Measurements from ENCODE around the gene DYSF. TPM values are rescaled to one million over a fixed set of nuclear protein-coding genes. Genes with fewer than 3 reads are reported as not detected.

The DYSF gene
- total RNA-seq, 1 donor from 2014 or later, result 42.8 TPM

GRCh38 chr2:71462056-71462605, 8.8 kb downstream of the DYSF start:
- DNase-seq (ENCODE audit: low read depth), result no peak
- no peak overlapping the region for H3K4me3 ChIP-seq (ENCODE audit: low read depth, low read length)
- H3K36me3 ChIP-seq (ENCODE audit: control insufficient read depth, insufficient read depth, low read length), result no peaks in the 10 kb centered on the region
- no peak for TF ChIP-seq CTCF (IDR thresholded peaks at IDR 0.05; ENCODE audit: insufficient read depth, low read length, poor library complexity, severe bottlenecking)
- peaks cover 15% of the 10 kb centered on the region for H3K27me3 ChIP-seq (ENCODE audit: control insufficient read depth, insufficient read depth, low read length)

GRCh38 chr2:71462641-71463341, 9.4 kb downstream of the DYSF start:
- no peak overlapping the region for H3K4me3 ChIP-seq (ENCODE audit: low read depth, low read length)
- no peaks in the 10 kb centered on the region for H3K36me3 ChIP-seq (ENCODE audit: control insufficient read depth, insufficient read depth, low read length)
- peaks cover 15% of the 10 kb centered on the region for H3K27me3 ChIP-seq (ENCODE audit: control insufficient read depth, insufficient read depth, low read length)
- no peak for TF ChIP-seq CTCF (IDR thresholded peaks at IDR 0.05; ENCODE audit: insufficient read depth, low read length, poor library complexity, severe bottlenecking)
- no peak for DNase-seq (ENCODE audit: low read depth)

- no peak for TF ChIP-seq CTCF (IDR thresholded peaks at IDR 0.05; ENCODE audit: insufficient read depth, low read length, poor library complexity, severe bottlenecking)
- Histone ChIP-seq H3K36me3 (ENCODE audit: control insufficient read depth, insufficient read depth, low read length) (no peaks in the 10 kb centered on the region), H3K4me3 (ENCODE audit: low read depth, low read length) (no peak overlapping the region), H3K27me3 (ENCODE audit: control insufficient read depth, insufficient read depth, low read length) (peaks cover 15% of the 10 kb centered on the region)
- no peak for DNase-seq (ENCODE audit: low read depth)
These were observed 9.9 kb downstream of the DYSF start for GRCh38 chr2:71463342-71463654.

- no peak for DNase-seq (ENCODE audit: low read depth)
- Histone ChIP-seq H3K27me3 (ENCODE audit: control insufficient read depth, insufficient read depth, low read length) (peaks cover 15% of the 10 kb centered on the region), H3K4me3 (ENCODE audit: low read depth, low read length) (no peak overlapping the region), H3K36me3 (ENCODE audit: control insufficient read depth, insufficient read depth, low read length) (no peaks in the 10 kb centered on the region)
- no peak for TF ChIP-seq CTCF (IDR thresholded peaks at IDR 0.05; ENCODE audit: insufficient read depth, low read length, poor library complexity, severe bottlenecking)
These were observed 11.0 kb downstream of the DYSF start for GRCh38 chr2:71464389-71464788.

GRCh38 chr2:71465356-71465755, 12.0 kb downstream of the DYSF start:
- no peaks in the 10 kb centered on the region for H3K36me3 ChIP-seq (ENCODE audit: control insufficient read depth, insufficient read depth, low read length)
- TF ChIP-seq CTCF (IDR thresholded peaks at IDR 0.05; ENCODE audit: insufficient read depth, low read length, poor library complexity, severe bottlenecking), result no peak
- no peak for DNase-seq (ENCODE audit: low read depth)
- H3K4me3 ChIP-seq (ENCODE audit: low read depth, low read length), result no peak overlapping the region
- H3K27me3 ChIP-seq (ENCODE audit: control insufficient read depth, insufficient read depth, low read length), result peaks cover 15% of the 10 kb centered on the region

GRCh38 chr2:71465961-71466300, 12.6 kb downstream of the DYSF start:
- Histone ChIP-seq H3K36me3 (ENCODE audit: control insufficient read depth, insufficient read depth, low read length) (no peaks in the 10 kb centered on the region), H3K27me3 (ENCODE audit: control insufficient read depth, insufficient read depth, low read length) (peaks cover 15% of the 10 kb centered on the region), H3K4me3 (ENCODE audit: low read depth, low read length) (peak overlapping the region; percentile 54)
- TF ChIP-seq CTCF (IDR thresholded peaks at IDR 0.05; ENCODE audit: insufficient read depth, low read length, poor library complexity, severe bottlenecking), result no peak
- DNase-seq (ENCODE audit: low read depth), result no peak
